Uterus (tissue), 4 donors: Measurements from ENCODE around the gene SURF4. TPM values are rescaled to one million over a fixed set of nuclear protein-coding genes. Genes with fewer than 3 reads are reported as not detected.
"Not testable (repeated sequence)": the region's sequence is repeated elsewhere in the genome, so short reads cannot be mapped to it uniquely, and the experiment has no call there.

Source experiments
- DNase-seq, 2 donors: peaks; one replicate each; pipeline ENCODE4 v3.0.0-alpha.2; 2019 to 2020
- H3K27ac ChIP-seq, 2 donors: fragments of 200-600 bp; sonication (generic); 1 replicate in 1 of 2; 2 replicates in 1 of 2; pipeline ENCODE4 v1.5.1; 2016 to 2018
- H3K27me3 ChIP-seq, 2 donors: fragments of 200-600 bp; sonication (generic); one replicate each; pipeline ENCODE4 v1.5.1; 2018 to 2019; ENCODE audit warnings: control low read depth in 1 of 2
- H3K36me3 ChIP-seq, 2 donors: fragments of 200-600 bp; sonication (generic); one replicate each; pipeline ENCODE4 v1.5.1; 2019; ENCODE audit warnings: control low read depth in 1 of 2
- H3K4me1 ChIP-seq, 2 donors: fragments of 200-600 bp; sonication (generic); one replicate each; pipeline ENCODE4 v1.5.1; 2018 to 2019; ENCODE audit warnings: control low read depth in 1 of 2
- H3K4me3 ChIP-seq, 2 donors: fragments of 200-600 bp; sonication (generic); 1 replicate in 1 of 2; 2 replicates in 1 of 2; pipeline ENCODE4 v1.5.1; 2018 to 2019; ENCODE audit warnings: mild to moderate bottlenecking in 1 of 2
- H3K9me3 ChIP-seq, 2 donors: fragments of 200-600 bp; sonication (generic); one replicate each; pipeline ENCODE4 v1.5.1; 2019; ENCODE audit warnings: control low read depth in 1 of 2
- CTCF ChIP-seq, 4 experiments: fragments of 200-600 bp in 2 of 4; fragments of 450-650 bp in 2 of 4; sonication (generic) in 2 of 4; IDR thresholded peaks; one replicate each; pipeline ENCODE4 v1.5.1; 2016 to 2019; ENCODE audit warnings: antibody characterized with exemption in 4 of 4, mild to moderate bottlenecking in 2 of 4, moderate library complexity in 1 of 4
- POLR2A ChIP-seq, 2 donors: fragments of 450-650 bp; IDR thresholded peaks; one replicate each; pipeline ENCODE4 v1.6.1; 2016; ENCODE audit warnings: antibody characterized with exemption in 2 of 2, mild to moderate bottlenecking in 1 of 2, moderate library complexity in 1 of 2
- intact Hi-C: fragments of 100-400 bp; cut with DNase I; formaldehyde crosslinking; loops from one replicate; pipeline ENCODE4 v1.15.1; 2023; ENCODE audit warnings: low total_unique reads
- total RNA-seq, 4 donors: library from RNA; depleted of rRNA in 3 of 4; stranded (reverse); fragments of >200 nt in 3 of 4; gene quantifications; one replicate each; pipeline versions ENCODE4 v1.1.0 to v1.2.4, GENCODE V29; 2014 to 2023
- donor health status: DM: yes; HTN: yes; CAD: no.

Gene SURF4
- total RNA-seq, 4 donors from 2014 or later: 74.7 to 262 (median 108) TPM

GRCh38 chr9:133397895-133398294, 22.0 kb upstream of the SURF4 start:
- Histone ChIP-seq H3K9me3 (no peaks in the 10 kb centered on the region), H3K27me3 (no peaks in the 10 kb centered on the region), H3K4me1 (no peaks in the 10 kb centered on the region), H3K27ac (no peak overlapping the region), H3K4me3 (no peak overlapping the region), H3K36me3 (no peaks in the 10 kb centered on the region)
- TF ChIP-seq POLR2A (IDR thresholded peaks at IDR 0.05) (no peak), CTCF (IDR thresholded peaks at IDR 0.05) (no peak)
- no peak for DNase-seq
- intact Hi-C loops: no loop called here

- H3K27ac ChIP-seq: no peak overlapping the region
- TF ChIP-seq CTCF (IDR thresholded peaks at IDR 0.05) (no peak), POLR2A (IDR thresholded peaks at IDR 0.05) (no peak)
- no peak overlapping the region for H3K4me3 ChIP-seq
- no peak for DNase-seq
- no peaks in the 10 kb centered on the region for H3K9me3 ChIP-seq
- H3K27me3 ChIP-seq: no peaks in the 10 kb centered on the region
- H3K36me3 ChIP-seq: no peaks in the 10 kb centered on the region
- no peaks in the 10 kb centered on the region for H3K4me1 ChIP-seq
- intact Hi-C loops: no loop called here
Measured at GRCh38 chr9:133397370-133397769, 21.5 kb upstream of the SURF4 start.

GRCh38 chr9:133396952-133397351, 21.1 kb upstream of the SURF4 start:
- Histone ChIP-seq H3K36me3 (no peaks in the 10 kb centered on the region), H3K27ac (no peak overlapping the region), H3K27me3 (no peaks in the 10 kb centered on the region), H3K9me3 (no peaks in the 10 kb centered on the region), H3K4me3 (no peak overlapping the region), H3K4me1 (no peaks in the 10 kb centered on the region)
- DNase-seq: no peak
- intact Hi-C loops: no loop called here
- TF ChIP-seq CTCF (IDR thresholded peaks at IDR 0.05) (no peak), POLR2A (IDR thresholded peaks at IDR 0.05) (no peak)

- Histone ChIP-seq H3K9me3 (no peaks in the 10 kb centered on the region), H3K27ac (no peak overlapping the region), H3K27me3 (no peaks in the 10 kb centered on the region), H3K4me1 (no peaks in the 10 kb centered on the region), H3K4me3 (no peak overlapping the region), H3K36me3 (no peaks in the 10 kb centered on the region)
- no peak for TF ChIP-seq POLR2A (IDR thresholded peaks at IDR 0.05)
- TF ChIP-seq CTCF (IDR thresholded peaks at IDR 0.05): no peak
- intact Hi-C loops: no loop called here
- DNase-seq: no peak
Measured at GRCh38 chr9:133394687-133395271, 18.9 kb upstream of the SURF4 start.

GRCh38 chr9:133393399-133393798, 17.5 kb upstream of the SURF4 start:
- intact Hi-C loops: no loop called here
- Histone ChIP-seq H3K36me3 (no peaks in the 10 kb centered on the region), H3K27ac (no peak overlapping the region), H3K4me1 (no peaks in the 10 kb centered on the region), H3K4me3 (no peak overlapping the region), H3K9me3 (no peaks in the 10 kb centered on the region), H3K27me3 (no peaks in the 10 kb centered on the region)
- TF ChIP-seq CTCF (IDR thresholded peaks at IDR 0.05) (no peak), POLR2A (IDR thresholded peaks at IDR 0.05) (no peak)
- DNase-seq: no peak

GRCh38 chr9:133392308-133392707, 16.4 kb upstream of the SURF4 start:
- H3K27ac ChIP-seq, H3K27me3 ChIP-seq, H3K36me3 ChIP-seq, H3K9me3 ChIP-seq, H3K4me3 ChIP-seq, intact Hi-C loops, DNase-seq, H3K4me1 ChIP-seq: not testable (repeated sequence)

- H3K9me3 ChIP-seq, H3K36me3 ChIP-seq, H3K27me3 ChIP-seq, DNase-seq, H3K4me3 ChIP-seq, intact Hi-C loops, H3K27ac ChIP-seq, H3K4me1 ChIP-seq: not testable (repeated sequence)
Measured at GRCh38 chr9:133391449-133391848, 15.6 kb upstream of the SURF4 start.
